Endothelial cell of hepatic sinusoid (primary cell): Measurements from ENCODE around the gene ZNF491.
"Not testable (repeated sequence)": the region's sequence is repeated elsewhere in the genome, so short reads cannot be mapped to it uniquely, and the experiment has no call there.

Experiments
- in situ Hi-C: cut with HindIII; loops from 2 replicates; pipeline ENCODE4 v1.10.0; 2017; ENCODE audit warnings: low sequenced_read_pairs

The ZNF491 gene

DNA sequence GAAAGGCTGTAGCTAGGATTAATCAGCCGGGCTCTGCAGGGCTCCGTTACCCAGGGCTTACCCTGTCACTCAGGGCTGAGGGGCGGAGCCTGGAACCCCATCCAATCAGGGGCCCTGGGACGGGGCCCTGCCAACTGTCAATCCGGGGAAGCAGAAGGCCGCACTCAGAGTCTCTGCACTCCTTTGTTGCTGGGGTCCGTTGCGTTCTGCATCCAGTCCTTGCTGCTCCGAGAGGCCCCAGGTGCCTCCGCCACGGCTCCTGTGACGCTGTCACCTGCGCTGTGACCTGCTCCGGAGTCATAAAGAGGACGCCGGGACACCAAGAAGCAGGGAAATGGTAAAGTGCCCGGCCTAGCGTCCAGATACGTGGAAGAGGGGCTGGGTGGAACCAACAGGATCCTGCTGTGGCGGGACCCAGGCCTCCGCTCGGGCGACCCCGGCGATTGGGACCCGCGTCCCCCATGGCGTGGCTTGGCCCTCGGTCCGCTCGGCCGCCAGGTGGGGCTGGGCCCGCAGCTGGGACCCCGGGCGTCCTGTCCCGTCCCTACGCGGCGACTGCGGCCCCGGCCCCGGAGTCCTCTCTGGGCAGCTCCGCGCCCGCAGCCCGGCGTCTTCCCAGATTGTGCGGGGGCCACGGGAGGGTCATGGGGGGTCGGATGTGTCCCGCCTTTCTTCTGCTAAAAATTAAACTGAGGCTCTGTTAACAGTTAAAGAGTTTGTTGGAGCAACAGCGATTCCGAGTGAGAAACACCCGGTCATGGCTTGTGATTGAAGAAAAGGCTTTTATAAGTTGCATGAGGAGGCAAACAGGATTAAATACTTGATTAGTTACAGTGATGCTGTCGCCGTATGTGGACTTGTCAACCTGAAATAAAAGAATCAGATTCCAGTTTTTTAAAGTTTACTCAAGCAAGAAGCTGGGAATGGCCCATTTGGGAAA, at the start of gene ZNF491:
Gene ZNF491, plus strand, starts transcription at position 133 of the 940 bp plus-strand sequence. CDS start 7,431 bp downstream, outside the sequence.
- in situ Hi-C loops, result loop anchor here (5.0 kb wide), 2 partner anchors 49 to 91 kb away; partner anchors contain the start of gene ZNF439

DNA sequence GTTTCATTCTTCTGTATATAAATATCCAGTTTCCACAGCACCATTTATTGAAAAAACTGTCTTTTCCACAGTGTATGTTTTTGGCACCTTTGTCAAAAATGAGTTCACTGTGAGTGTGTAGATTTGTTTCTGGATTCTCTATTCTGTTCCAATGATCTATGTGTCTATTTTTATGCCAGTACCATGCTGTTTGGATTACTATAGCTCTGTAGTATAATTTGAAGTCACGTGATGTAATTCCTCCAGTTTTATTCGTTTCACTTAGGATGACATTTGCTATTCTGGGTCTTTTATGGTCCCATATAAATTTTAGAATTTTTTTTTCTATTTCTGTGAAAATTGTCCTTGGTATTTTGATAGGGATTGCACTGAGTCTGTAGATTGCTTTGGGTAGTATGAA, 48.6 kb upstream of the ZNF491 start:
- in situ Hi-C loops, result no loop called here

DNA sequence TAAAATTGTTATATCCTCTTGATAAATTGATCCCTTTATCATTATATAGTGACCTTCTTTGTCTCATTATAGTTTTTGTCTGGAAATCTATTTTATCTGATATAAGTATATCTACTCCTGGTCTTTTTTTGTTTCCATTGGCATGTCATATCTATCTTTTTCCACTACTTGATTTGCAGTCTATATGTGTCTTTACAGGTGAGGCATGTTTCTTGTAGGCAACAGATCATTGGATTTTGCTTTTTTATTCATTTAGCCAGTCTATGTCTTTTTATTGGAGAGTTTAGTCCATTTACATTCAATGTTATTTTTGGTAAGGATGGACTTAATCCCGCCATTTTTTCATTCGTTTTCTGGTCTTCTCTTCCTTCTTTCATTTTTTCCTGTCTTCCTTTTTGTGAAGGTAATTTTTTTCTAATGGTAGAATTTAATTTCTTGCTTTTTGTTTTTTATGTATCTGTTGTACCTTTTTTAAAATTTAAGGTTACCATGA, 46.0 kb upstream of the ZNF491 start:
- in situ Hi-C loops, result no loop called here

DNA sequence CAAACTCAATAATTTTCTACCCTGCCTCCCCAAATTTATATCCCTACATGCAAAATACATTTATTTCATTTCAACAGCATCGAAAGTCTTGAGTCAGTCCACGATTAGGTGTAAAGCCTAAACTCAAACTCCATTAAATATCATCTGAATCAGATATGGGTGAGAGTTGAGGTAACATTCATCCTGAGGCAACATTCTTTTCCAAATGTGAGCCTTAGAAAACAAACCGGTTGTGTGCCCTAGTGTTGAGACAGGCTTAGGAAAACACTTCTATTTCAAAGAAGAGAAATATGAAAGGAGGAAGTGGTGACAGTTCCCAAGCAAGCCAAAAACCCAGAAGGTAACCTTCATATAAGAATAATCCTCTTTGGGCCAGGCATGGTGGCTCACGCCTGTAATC, 43.7 kb upstream of the ZNF491 start:
- in situ Hi-C loops, result loop anchor here (5.0 kb wide), 1 partner anchor 67 kb away; no protein-coding TSS in a partner anchor

DNA sequence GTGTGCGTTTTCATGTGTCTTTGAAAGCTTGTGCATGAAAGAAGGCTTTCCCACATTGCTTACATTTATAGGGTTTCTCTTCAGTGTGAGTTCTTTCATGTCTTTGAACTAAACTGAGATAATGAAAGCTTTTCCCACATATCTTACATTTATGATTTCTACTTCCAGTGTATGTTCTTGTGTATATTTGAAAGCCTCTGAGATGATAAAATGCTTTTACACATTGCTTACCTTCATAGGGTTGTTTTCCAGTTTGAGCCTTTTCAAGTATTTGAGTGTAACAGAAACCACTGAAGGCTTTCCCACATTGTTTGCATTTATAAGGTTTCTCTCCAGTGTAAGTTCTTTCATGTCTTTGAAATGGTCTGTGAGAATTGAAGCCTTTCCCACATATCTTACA, 41.4 kb upstream of the ZNF491 start:
- in situ Hi-C loops, result loop anchor here (5.0 kb wide), 1 partner anchor 70 kb away; no protein-coding TSS in a partner anchor

DNA sequence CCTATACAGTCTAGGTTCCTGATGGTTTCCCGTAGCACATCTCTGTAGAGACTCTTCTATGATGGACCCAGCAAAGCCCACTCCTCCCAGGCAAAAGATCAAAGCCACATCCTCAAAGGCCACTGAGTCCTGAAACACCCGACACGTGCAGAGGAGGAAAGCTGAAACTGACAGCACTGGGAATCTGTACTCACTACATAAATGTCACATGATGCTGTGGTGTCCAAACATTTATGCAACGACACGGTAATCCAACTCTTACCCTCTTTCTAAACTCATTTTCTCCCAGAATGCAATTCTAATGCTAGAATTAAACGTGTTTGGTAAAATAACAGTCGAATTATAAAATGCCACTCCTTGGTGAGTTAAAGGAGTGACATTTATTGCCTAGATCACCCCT, 38.5 kb upstream of the ZNF491 start:
- in situ Hi-C loops, result loop anchor here (5.0 kb wide), 1 partner anchor 73 kb away; no protein-coding TSS in a partner anchor

DNA sequence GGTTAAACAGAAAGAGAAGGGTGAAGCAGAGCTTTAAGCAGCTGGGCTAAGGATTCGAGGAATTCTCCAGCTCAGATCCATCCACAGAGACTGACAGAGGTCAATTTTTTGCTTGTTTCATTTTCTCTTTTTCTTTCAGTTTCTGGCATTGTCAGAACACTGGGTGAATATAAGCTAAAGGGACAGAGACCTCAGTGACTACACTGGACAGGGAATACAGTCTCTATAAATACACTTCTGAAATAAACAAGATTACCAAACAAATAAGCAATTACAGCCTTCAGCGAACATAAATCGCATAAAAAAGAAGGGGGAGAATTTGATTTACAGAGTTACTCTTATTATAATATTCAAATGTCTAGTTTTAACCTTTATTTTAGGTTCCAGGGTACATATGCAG, 35.2 kb upstream of the ZNF491 start:
- in situ Hi-C loops, result no loop called here

DNA sequence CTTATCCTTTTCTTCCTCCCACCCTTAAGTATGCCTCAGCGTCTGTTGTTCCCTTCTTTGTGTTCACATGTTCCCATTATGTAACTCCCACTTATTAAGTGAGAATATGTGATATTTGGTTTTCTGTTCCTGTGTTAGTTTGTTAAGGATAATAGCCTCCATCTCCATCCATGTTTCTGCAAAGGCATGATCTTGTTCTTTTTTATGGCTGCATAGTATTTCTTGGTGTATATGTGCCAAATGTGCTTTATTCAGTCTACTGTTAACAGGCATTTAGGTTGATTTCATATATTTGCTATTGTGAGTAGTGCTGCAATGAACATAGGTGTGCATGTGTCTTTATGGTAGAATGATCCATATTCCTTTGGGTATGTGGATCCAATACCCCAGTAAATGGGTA, 34.7 kb upstream of the ZNF491 start:
- in situ Hi-C loops, result no loop called here

DNA sequence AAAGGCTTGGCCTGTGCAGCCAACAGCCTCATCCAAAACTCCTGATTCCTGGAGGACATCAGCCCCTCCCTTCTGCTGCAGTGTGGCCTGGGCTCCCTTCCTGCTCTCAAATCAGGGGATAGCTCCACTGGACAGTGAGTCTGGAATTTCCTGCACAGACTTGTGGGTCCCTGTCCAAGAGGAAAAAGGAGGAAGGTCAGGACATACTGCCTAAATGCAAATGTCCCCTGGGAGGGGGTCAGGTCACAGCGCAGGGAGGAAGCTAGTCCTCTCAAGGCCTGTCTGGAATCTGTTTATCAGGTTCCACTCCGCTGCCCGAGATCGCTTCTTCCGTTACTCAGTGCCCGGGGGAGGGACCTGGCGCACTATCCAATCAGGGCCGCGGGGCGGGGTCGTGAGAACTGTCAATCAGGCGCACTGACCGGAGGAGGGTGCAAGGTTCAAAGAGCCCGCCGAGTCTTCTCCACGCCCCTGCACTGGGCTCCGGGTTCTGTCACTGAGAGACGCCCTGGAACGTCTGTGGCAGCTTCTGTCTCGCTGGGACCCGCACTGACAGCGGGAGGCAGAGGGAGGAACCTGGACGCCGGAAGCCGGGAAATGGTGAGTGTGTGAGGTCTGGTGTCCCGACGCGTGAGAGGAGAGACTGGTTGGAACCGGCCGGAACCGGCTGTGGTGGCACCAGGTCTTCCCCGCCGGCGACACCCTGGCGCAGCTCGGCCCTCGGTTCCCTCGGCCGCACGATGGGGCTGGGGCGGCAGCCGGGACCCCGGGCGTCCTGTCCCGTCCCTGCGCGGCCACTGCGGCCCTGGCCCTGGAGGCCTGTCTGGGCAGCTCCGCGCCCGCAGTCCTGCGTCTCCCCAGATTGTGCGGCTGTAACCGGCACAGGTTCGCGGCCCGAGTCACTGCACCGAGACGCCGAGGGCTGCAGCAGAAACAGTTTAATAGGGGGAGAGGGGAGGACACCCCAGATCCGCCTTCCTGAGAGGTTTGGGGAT, 31.4 kb upstream of the ZNF491 start, which contains the start of gene ZNF441:
Gene ZNF441, plus strand, starts transcription at position 404 of the 995 bp plus-strand sequence. Its CDS starts 194 bp downstream, at position 598.
- in situ Hi-C loops, result no loop called here

DNA sequence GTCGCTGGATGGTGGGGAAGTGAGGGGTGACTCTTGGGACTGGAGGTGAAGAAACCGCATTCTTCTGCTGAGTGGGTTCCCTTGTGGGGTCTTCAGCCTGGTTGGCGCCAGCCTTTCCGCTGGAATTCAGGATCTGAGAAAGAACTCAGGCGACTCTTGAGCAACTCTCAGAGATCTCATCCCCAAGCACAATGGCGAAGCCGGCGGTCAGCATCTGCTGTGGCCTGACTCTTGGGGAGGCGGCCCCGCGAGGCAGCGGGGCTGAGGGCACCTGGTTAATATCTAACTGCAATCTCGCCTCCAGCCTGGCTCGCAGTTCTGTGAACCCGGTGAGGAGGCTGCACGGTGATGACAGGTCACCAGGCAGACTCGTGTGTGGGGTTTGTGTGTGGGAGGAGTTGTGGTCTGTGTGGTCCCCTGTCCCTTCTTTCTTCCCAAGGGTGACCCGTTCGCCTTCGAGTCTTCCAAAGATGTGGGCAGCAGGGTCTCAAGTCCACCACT, 30.6 kb upstream of the ZNF491 start:
- in situ Hi-C loops, result no loop called here

DNA sequence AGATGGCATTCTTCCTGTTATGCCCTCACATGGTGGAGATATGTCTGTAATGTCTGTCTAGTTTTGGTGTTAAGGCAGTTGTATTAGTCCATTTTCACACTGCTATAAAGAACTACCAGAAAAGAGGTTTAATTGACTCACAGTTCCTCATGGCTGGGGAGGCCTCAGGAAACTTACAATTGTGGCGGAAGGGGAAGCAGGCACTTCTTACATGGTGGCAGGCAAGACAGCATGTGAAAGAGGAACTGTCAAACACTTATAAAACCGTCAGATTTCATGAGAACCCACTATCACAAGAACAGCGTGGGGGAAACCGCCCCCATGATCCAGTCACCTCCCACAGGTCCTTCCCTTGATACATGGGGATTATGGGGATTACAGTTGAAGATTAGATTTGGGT, 28.3 kb upstream of the ZNF491 start:
- in situ Hi-C loops, result no loop called here

DNA sequence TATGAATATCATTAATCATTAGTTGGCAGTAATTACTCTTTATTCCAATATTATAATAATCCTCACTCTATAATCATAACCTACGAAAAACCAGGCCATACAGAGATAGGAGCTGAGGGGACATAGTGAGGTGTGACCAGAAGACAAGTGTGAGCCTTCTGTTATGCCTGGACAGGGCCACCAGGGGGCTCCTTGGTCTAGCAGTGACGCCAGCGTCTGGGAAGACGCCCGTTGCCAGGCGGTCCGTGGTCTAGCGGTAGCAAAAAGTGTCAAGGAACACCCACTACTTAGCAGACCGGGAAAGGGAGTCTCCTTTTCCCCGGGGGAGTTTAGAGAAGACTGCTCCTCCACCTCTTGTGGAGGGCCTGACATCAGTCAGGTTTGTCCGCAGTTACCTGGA, 26.8 kb upstream of the ZNF491 start:
- in situ Hi-C loops, result not testable (repeated sequence)

DNA sequence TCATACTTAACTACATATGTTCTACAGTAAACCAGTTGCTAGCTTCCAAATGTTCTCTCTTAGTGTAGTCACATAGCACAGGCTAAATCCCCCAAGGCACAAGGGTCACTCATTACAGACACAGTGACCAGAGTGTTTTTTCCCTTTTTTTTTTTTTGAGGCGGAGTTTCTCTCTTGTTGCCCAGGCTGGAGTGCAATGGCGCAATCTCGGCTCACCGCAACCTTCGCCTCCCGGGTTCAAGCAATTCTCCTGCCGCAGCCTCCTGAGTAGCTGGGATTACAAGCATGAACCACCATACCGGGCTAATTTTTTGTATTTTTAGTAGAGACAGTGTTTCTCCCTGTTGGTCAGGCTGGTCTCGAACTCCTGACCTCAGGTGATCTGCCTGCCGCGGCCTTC, 21.7 kb upstream of the ZNF491 start:
- in situ Hi-C loops, result not testable (repeated sequence)

DNA sequence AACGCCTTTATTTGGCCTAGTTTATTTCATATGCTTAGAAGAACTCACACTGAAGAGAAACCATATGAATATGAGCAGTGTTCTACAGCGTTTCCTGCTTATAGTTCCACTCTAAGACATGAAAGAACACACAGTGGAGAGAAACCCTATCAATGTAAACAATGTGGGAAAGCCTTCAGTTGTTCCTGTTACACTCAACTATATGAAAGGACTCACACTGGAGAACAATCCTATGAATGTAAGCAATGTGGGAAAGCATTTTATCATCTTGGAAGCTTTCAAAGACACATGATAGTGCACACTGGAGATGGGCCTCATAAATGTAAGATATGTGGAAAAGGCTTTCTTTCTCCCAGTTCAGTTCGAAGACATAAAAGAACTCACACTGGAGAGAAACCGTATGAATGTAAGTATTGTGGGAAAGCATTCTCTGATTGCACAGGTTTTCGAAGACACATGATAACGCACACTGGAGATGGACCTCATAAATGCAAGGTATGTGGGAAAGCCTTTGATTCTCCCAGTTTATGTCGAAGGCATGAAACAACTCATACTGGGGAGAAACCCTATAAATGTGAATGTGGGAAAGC, 17.8 kb upstream of the ZNF491 start:
- in situ Hi-C loops, result loop anchor here (5.0 kb wide), 1 partner anchor 87 kb away; no protein-coding TSS in a partner anchor

DNA sequence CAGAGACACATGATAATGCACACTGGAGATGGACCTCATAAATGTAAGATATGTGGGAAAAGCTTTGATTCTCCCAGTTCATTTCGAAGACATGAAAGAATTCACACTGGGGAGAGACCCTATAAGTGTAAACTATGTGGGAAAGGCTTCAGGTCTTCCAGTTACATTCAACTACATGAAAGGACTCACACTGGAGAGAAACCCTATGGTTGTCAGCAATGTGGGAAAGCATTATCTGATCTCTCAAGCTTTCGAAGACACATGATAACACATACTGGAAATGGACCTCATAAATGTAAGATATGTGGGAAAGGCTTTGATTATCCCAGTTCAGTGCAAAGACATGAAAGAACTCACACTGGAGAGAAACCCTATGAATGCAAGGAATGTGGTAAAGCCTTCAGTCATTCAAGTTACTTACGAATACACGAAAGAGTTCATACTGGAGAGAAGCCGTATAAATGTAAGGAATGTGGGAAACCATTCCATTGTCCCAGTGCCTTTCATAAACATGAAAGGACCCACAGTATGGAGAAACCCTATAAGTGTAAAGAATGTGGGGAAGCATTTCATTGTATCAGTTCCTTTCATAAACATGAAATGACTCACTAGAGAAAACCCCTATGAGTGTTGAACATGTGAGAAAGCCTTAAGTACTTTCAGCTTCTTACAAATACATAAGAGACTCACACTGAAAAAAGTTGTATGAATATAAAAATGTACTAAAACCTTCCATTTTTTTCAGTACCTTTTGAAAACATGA, 16.8 kb upstream of the ZNF491 start:
- in situ Hi-C loops, result loop anchor here (5.0 kb wide), 1 partner anchor 86 kb away; no protein-coding TSS in a partner anchor

DNA sequence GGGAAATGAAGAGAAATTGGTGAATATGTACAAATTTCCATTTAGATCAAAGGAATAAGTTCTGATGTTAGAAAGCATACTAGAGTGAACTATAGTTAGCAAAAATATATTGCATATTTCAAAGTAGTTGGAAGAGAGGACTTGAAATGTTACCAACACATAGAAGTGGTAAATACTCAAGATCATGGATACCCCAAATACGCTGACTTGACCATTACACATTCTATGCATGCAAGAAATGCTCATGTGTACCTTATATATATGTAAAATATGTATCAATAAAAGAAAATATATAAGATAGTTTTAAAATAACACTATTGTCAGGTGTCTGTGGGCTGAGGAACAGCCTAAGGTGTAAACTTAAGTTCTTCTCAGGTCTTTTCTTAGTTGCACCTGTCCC, 14.6 kb upstream of the ZNF491 start:
- in situ Hi-C loops, result loop anchor here (5.0 kb wide), 1 partner anchor 84 kb away; no protein-coding TSS in a partner anchor

DNA sequence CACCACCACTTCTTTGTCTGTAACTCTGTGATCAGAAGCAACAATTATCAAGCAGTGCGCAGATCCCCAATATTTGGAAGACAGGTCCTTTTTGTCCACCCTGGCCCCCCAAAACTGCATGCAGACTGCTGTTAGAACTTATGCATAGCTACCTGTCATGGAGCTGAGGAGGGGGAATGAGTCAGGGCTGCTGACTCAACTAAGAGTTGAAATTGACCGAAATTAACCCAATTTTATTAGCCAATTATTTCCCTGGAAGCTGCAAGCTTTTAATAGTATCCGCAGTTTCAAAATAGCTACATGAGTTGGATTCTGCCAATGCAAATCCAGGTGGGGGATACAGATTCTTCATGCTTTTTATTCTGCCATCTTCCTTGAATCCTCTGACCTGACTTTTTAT, 14.0 kb upstream of the ZNF491 start:
- in situ Hi-C loops, result loop anchor here (5.0 kb wide), 1 partner anchor 83 kb away; no protein-coding TSS in a partner anchor

DNA sequence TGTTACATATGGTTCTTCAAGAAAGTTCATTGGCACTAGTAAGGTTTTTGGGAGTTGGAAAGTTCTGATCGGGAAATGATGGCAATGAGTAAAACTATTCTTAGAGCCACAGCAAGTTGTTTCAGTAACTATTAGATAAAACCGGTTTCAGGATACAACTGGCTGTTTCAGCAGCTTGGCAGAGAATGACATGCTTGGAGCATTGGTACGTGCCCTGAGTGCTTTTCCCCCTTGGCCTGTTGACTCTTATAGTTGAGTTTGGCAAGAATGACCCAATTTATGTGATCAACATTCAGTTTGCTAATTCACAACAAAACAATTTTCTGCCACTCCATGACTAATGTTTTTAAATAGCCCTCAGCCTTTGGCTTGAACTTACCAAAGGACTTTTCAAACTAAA, 10.8 kb upstream of the ZNF491 start:
- in situ Hi-C loops, result no loop called here

DNA sequence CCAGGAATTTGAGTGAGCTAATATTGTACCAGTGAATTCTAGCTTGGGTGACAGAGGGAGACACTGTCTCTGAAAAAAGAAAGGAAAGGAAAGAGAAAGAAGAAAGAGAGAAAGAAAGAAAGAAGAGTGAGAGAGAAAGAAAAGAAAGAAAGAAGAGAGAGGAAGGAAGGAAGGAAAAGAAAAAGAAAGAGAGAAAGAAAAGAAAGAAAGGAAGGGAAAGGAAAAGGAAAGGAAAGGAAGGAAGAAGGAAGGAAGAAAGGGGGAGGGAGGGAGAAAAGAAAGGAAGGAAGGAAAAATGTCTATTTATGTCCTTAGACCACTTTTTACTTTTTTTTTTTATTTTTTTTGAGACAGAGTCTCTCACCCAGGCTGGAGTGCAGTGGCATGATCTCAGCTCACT, 5.4 kb upstream of the ZNF491 start:
- in situ Hi-C loops, result no loop called here
